PFSK-1 (cell line): ENCODE measurements around the gene MRPL50.

Source experiments
- POLR2AphosphoS5 ChIP-seq: IDR thresholded peaks from 2 replicates; pipeline ENCODE4 v1.6.1; 2012; ENCODE audit warnings: low read depth, mild to moderate bottlenecking, control low read depth, low read length, moderate library complexity
- TAF1 ChIP-seq: IDR thresholded peaks from 2 replicates; pipeline ENCODE4 v1.6.1; 2012; ENCODE audit warnings: low read length, control low read depth, borderline replicate concordance; ENCODE audit not compliant: insufficient read depth
- TF ChIP-seq, protein P1 (sequence below), 2 experiments: IDR thresholded peaks; 2 replicates each; pipeline versions ENCODE4 v1.6.1 to v1.8.0; 2011 to 2012; ENCODE audit warnings: low read depth in 2 of 2, low read length in 2 of 2, control low read depth in 1 of 2, inconsistent platforms in 1 of 2, mild to moderate bottlenecking in 1 of 2, moderate library complexity in 1 of 2; ENCODE audit not compliant: insufficient read depth in 1 of 2

DNA sequence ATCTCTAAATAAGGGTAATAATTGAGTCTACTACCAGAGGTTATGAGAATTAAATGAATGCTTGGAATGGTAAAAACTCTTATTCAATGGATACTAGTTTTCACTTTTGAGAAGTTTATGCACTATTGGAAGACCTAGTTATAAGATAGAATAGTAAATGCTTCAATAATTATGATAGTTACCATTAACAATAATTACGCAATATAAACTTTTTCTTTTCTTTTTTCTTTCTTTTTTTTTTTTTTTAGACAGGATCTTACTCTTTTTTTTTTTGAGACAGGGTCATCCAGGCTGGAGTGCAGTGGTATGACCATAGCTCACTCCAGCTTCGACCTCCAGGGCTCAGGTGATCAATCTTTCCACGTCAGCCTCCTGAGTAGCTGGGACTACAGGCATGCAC lies 30.5 kb upstream of the MRPL50 start:
- TF ChIP-seq POLR2AphosphoS5 (no peak), TAF1 (no peak)
- TF ChIP-seq, protein P1, sequence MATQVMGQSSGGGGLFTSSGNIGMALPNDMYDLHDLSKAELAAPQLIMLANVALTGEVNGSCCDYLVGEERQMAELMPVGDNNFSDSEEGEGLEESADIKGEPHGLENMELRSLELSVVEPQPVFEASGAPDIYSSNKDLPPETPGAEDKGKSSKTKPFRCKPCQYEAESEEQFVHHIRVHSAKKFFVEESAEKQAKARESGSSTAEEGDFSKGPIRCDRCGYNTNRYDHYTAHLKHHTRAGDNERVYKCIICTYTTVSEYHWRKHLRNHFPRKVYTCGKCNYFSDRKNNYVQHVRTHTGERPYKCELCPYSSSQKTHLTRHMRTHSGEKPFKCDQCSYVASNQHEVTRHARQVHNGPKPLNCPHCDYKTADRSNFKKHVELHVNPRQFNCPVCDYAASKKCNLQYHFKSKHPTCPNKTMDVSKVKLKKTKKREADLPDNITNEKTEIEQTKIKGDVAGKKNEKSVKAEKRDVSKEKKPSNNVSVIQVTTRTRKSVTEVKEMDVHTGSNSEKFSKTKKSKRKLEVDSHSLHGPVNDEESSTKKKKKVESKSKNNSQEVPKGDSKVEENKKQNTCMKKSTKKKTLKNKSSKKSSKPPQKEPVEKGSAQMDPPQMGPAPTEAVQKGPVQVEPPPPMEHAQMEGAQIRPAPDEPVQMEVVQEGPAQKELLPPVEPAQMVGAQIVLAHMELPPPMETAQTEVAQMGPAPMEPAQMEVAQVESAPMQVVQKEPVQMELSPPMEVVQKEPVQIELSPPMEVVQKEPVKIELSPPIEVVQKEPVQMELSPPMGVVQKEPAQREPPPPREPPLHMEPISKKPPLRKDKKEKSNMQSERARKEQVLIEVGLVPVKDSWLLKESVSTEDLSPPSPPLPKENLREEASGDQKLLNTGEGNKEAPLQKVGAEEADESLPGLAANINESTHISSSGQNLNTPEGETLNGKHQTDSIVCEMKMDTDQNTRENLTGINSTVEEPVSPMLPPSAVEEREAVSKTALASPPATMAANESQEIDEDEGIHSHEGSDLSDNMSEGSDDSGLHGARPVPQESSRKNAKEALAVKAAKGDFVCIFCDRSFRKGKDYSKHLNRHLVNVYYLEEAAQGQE (IDR thresholded peaks at IDR 0.05; ENCODE audit: insufficient read depth in 1 of 2, low read depth in 2 of 2, low read length in 2 of 2): no peak
